ENCODE results near the gene INCENP. TPM values are rescaled to one million over a fixed set of nuclear protein-coding genes. Genes with fewer than 3 reads are reported as not detected.

Gene INCENP
- total RNA-seq, 1 donor from 2014 or later: 21.6 TPM

DNA sequence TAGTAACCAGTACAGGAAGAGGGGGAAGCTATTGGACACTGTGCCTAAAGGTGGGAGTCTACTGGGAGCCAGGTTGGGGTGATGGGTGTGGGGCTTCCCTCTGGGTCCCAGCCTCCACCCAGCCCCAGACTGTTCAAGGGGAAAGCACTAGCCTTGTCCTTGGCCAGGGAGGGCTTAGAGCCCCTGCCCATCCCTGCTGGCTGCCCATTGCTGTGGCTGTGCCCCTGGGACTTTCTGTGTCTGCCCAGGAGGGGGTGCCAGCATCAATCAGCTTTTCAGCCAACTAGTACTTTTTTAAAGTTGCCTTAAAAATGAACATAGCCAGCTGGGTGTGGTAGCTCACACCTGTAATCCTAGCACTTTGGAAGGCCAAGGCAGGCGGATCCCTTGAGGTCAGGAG lies 19.9 kb downstream of the INCENP start:
- intact Hi-C loops (cut with DNase I): no loop called here
- DNase-seq: peak; percentile 22

DNA sequence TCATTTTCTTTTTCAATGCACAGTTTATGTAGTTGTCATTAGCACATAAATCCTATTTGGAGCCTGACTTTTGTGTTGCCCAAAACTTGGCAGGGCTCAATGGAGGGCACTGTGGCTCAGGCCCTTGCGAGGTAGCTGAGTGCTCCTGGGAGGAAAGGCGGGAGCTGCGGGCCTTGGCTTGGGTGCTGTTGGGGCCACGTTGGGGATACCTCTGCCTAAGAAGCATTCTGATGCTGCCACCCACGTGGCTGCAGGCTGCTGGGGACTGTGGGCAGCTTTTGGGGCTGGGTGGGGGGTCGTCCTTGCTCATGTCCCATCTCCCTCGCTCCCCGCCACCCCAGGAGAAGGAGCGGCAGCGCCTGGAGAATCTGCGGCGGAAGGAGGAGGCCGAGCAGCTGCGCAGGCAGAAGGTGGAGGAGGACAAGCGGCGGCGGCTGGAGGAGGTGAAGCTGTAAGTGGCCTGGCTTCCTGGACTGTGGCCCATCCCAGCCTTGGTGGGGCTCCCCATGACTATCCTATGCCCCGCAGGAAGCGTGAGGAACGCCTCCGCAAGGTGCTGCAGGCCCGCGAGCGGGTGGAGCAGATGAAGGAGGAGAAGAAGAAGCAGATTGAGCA lies 20.9 kb downstream of the INCENP start:
- no peak for ATAC-seq
- no peak overlapping the region for H3K27ac ChIP-seq
- peak; percentile 38 for DNase-seq
- H3K4me3 ChIP-seq: no peak overlapping the region
- H3K4me1 ChIP-seq: no peaks in the 10 kb centered on the region
- H3K36me3 ChIP-seq: peaks cover 92% of the 10 kb centered on the region
- TF ChIP-seq, protein P1, sequence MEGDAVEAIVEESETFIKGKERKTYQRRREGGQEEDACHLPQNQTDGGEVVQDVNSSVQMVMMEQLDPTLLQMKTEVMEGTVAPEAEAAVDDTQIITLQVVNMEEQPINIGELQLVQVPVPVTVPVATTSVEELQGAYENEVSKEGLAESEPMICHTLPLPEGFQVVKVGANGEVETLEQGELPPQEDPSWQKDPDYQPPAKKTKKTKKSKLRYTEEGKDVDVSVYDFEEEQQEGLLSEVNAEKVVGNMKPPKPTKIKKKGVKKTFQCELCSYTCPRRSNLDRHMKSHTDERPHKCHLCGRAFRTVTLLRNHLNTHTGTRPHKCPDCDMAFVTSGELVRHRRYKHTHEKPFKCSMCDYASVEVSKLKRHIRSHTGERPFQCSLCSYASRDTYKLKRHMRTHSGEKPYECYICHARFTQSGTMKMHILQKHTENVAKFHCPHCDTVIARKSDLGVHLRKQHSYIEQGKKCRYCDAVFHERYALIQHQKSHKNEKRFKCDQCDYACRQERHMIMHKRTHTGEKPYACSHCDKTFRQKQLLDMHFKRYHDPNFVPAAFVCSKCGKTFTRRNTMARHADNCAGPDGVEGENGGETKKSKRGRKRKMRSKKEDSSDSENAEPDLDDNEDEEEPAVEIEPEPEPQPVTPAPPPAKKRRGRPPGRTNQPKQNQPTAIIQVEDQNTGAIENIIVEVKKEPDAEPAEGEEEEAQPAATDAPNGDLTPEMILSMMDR (IDR thresholded peaks at IDR 0.05): no peak
- intact Hi-C loops (cut with DNase I): no loop called here
- no peaks in the 10 kb centered on the region for H3K27me3 ChIP-seq (ENCODE audit: low read depth)
- no peaks in the 10 kb centered on the region for H3K9me3 ChIP-seq

More for the DNA sequence above, 19.9 kb downstream of the INCENP start:
- Histone ChIP-seq H3K27me3 (ENCODE audit: low read depth) (no peaks in the 10 kb centered on the region), H3K27ac (no peak overlapping the region), H3K4me3 (no peak overlapping the region), H3K4me1 (no peaks in the 10 kb centered on the region), H3K36me3 (peaks cover 92% of the 10 kb centered on the region), H3K9me3 (no peaks in the 10 kb centered on the region)
- TF ChIP-seq, protein P1 (IDR thresholded peaks at IDR 0.05): no peak
- no peak for ATAC-seq

DNA sequence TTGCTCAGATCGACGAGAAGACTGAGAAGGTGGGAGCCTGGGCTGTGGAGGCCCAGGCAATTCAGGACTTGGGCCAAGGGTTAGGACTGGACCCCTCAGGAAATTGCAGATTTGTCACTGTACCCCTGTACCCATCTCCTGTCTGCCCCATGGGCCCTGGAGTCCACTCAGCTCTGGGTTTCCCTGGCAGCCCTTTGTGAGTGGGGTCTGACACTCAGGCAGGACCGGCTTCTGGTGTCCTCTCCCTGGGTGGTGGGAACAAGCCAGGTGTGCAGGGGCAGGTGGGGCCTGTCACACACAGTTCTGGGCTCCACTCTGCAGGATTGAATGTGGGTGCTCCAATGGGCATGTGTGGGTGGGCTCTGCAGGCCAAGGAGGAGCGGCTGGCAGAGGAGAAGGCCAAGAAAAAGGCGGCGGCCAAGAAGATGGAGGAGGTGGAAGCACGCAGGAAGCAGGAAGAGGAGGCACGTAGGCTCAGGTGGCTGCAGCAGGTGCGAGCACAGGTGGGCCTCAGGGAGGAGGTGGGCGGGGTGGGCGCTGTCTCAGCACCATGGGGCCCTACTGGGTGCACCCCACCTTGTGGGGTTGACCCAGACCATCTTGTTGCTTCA lies 21.6 kb downstream of the INCENP start:
- H3K36me3 ChIP-seq: peaks cover 92% of the 10 kb centered on the region
- no peaks in the 10 kb centered on the region for H3K9me3 ChIP-seq
- no peaks in the 10 kb centered on the region for H3K4me1 ChIP-seq
- TF ChIP-seq, protein P1 (IDR thresholded peaks at IDR 0.05): no peak
- H3K27ac ChIP-seq: no peak overlapping the region
- intact Hi-C loops (cut with DNase I): no loop called here
- no peaks in the 10 kb centered on the region for H3K27me3 ChIP-seq (ENCODE audit: low read depth)
- no peak overlapping the region for H3K4me3 ChIP-seq
- peak; percentile 36 for DNase-seq
- ATAC-seq: no peak

DNA sequence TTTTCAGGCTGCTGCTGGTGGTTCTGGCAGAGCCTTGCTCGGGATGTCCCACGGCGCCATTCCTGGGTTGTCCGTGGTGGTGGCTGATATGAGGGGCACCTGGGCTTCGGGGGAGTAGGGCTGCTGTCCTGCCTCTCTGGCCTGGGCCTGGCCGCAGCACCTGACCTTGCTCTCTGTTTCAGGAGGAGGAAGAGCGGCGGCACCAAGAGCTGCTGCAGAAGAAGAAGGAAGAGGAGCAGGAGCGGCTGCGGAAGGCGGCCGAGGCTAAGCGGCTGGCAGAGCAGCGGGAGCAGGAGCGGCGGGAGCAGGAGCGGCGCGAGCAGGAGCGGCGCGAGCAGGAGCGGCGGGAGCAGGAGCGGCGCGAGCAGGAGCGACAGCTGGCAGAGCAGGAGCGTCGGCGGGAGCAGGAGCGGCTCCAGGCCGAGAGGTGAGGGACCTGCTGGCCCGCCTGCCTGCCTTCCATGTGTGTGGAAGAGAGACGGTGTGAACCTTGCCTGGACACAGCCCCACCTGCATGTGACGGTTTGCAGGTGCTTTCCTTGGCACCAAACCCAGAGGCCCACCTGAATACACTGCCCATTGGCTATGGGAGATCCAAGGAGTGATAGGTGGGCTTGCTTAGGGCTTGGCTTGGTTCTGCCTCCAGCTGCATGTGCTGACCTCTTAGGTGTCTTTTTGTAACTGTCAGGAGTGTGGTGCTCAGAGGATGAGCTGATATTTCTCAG lies 22.8 kb downstream of the INCENP start:
- Histone ChIP-seq H3K4me1 (no peaks in the 10 kb centered on the region), H3K27me3 (ENCODE audit: low read depth) (no peaks in the 10 kb centered on the region), H3K36me3 (peaks cover 92% of the 10 kb centered on the region), H3K9me3 (no peaks in the 10 kb centered on the region), H3K27ac (no peak overlapping the region), H3K4me3 (no peak overlapping the region)
- TF ChIP-seq, protein P1 (IDR thresholded peaks at IDR 0.05): no peak
- DNase-seq (peak; percentile 28), ATAC-seq (no peak)
- intact Hi-C loops (cut with DNase I): no loop called here

DNA sequence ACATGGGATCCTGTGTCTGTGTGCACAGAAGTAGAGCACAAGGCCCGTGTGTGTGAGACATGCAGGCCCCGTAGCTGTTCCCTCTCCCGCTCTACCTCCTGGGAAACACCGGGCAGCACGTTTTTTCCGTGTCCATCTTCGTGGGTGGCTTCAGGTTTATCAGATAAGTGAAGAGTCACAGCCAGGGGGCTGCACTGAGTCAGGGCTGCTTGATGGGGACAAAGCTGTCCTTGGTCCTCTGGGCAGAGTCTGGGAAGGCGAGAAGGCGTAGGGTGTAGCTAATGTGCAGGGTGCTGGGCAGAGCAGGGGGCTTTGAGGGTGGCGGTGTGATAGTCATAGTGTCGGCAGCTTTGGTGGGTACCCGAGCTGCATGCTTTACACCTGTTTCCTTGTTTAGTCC lies 23.7 kb downstream of the INCENP start:
- peaks cover 92% of the 10 kb centered on the region for H3K36me3 ChIP-seq
- H3K4me1 ChIP-seq: no peaks in the 10 kb centered on the region
- DNase-seq (peak; percentile 21), ATAC-seq (no peak)
- H3K27ac ChIP-seq: no peak overlapping the region
- no peak overlapping the region for H3K4me3 ChIP-seq
- H3K27me3 ChIP-seq (ENCODE audit: low read depth): no peaks in the 10 kb centered on the region
- no peaks in the 10 kb centered on the region for H3K9me3 ChIP-seq
- TF ChIP-seq, protein P1 (IDR thresholded peaks at IDR 0.05): no peak
- intact Hi-C loops (cut with DNase I): no loop called here

Measured in lower lobe of right lung (tissue), 2 donors.